GM12878 (cell line): Measurements from ENCODE around the gene SERPINI1. TPM values are rescaled to one million over a fixed set of nuclear protein-coding genes. Genes with fewer than 3 reads are reported as not detected.

Experiments
- ATAC-seq: fragments of 200-7000 bp; cut with Tn5 transposase; 3 replicates; pipeline ENCODE4 v1.9.1; 2020; ENCODE audit warnings: mild to moderate bottlenecking, moderate library complexity
- BruUV-seq: library from RNA; stranded (reverse); fragments of 400-500 nt; replicated peaks from 2 replicates; lab custom pipeline; 2021; lab: Mats Ljungman, UMichigan
- CTCF ChIA-PET: fragments of 300-600 bp; sonication (Branson Sonifier 250); formaldehyde crosslinking; extraction: SDS; loops from one replicate; lab custom pipeline; 2021; ENCODE audit warnings: inconsistent platforms; lab: Yijun Ruan, JAX
- POLR2A ChIA-PET: fragments of 350-600 bp; formaldehyde crosslinking; extraction: SDS; loops from one replicate; lab custom pipeline; 2021; ENCODE audit warnings: inconsistent platforms; lab: Charles Lee
- RAD21 ChIA-PET: fragments of 300-600 bp; sonication (Branson Sonifier 250); formaldehyde crosslinking; loops from one replicate; lab custom pipeline; 2023; ENCODE audit warnings: antibody characterized with exemption; ENCODE audit not compliant: unreplicated experiment; lab: Charles Lee
- SMC1A ChIA-PET: fragments of 300-600 bp; sonication (Branson Sonifier 250); formaldehyde crosslinking; loops from one replicate; lab custom pipeline; 2023; ENCODE audit not compliant: unreplicated experiment, uncharacterized antibody; lab: Charles Lee
- DNase-seq: peaks from one replicate; pipeline ENCODE4 v3.0.0-alpha.2; 2011; ENCODE audit warnings: low read depth, low spot score
- FAIRE-seq: peaks from 3 replicates; lab custom pipeline; 2011; peaks lifted over from hg19 to GRCh38; lab: Jason Lieb, UNC
- H2AFZ ChIP-seq: 2 replicates; pipeline ENCODE4 v1.6.0; 2011; ENCODE audit warnings: low read depth, low read length, control low read depth; ENCODE audit not compliant: control insufficient read depth
- H3K27ac ChIP-seq: 2 replicates; pipeline ENCODE4 v1.5.1; 2011; ENCODE audit warnings: control low read depth; ENCODE audit not compliant: control insufficient read depth, insufficient read depth
- H3K27me3 ChIP-seq, 2 experiments: replicated peaks in 1 of 2; 2 replicates each; pipeline versions ENCODE4 v1.6.0 to v1.6.1; 2011; ENCODE audit warnings: low read length in 1 of 2; ENCODE audit not compliant: control insufficient read depth in 2 of 2, insufficient read depth in 2 of 2
- H3K36me3 ChIP-seq, 2 experiments: 2 replicates each; pipeline ENCODE4 v1.5.1; 2011; ENCODE audit warnings: low read length in 1 of 2; ENCODE audit not compliant: control insufficient read depth in 2 of 2, insufficient read depth in 2 of 2
- H3K4me1 ChIP-seq: 2 replicates; pipeline ENCODE4 v1.6.1; 2011; ENCODE audit warnings: mild to moderate bottlenecking, low read length, moderate library complexity, mixed read lengths; ENCODE audit not compliant: control insufficient read depth, insufficient read depth
- H3K4me2 ChIP-seq: 2 replicates; pipeline ENCODE4 v1.6.0; 2011; ENCODE audit warnings: control low read depth; ENCODE audit not compliant: control insufficient read depth, insufficient read depth
- H3K4me3 ChIP-seq: fragments of 200-600 bp; sonication (generic); 2 replicates; pipeline ENCODE4 v1.5.1; 2016
- H3K79me2 ChIP-seq: 2 replicates; pipeline ENCODE4 v1.6.0; 2011; ENCODE audit warnings: low read length; ENCODE audit not compliant: control insufficient read depth, insufficient read depth
- H3K9ac ChIP-seq: 2 replicates; pipeline ENCODE4 v1.8.0; 2011; ENCODE audit warnings: low read length, control low read depth, mixed read lengths; ENCODE audit not compliant: control insufficient read depth, insufficient read depth
- H3K9me3 ChIP-seq: replicated peaks from 3 replicates; pipeline ENCODE4 v1.5.1; 2011; ENCODE audit warnings: mild to moderate bottlenecking, low read length; ENCODE audit not compliant: control insufficient read depth, insufficient read depth
- H4K20me1 ChIP-seq: 2 replicates; pipeline ENCODE4 v1.6.0; 2011; ENCODE audit not compliant: control insufficient read depth, insufficient read depth
- FOXM1 ChIP-seq: IDR thresholded peaks from 2 replicates; pipeline ENCODE4 v1.6.1; 2012; ENCODE audit warnings: low read depth, mild to moderate bottlenecking, inconsistent platforms, low read length, moderate library complexity
- HDAC6 ChIP-seq: fragments of 200-600 bp; sonication (generic); IDR thresholded peaks from one replicate; pipeline ENCODE4 v1.8.0; 2017; ENCODE audit warnings: antibody characterized with exemption; ENCODE audit not compliant: unreplicated experiment
- MEF2A ChIP-seq: IDR thresholded peaks from 2 replicates; pipeline ENCODE4 v1.6.1; 2011; ENCODE audit warnings: low read depth, mild to moderate bottlenecking, low read length, moderate library complexity; ENCODE audit not compliant: insufficient read depth
- MTA3 ChIP-seq: IDR thresholded peaks from 2 replicates; pipeline ENCODE4 v1.6.1; 2012; ENCODE audit warnings: low read length, inconsistent platforms, borderline replicate concordance
- MXI1 ChIP-seq: fragments of 150-350 bp; IDR thresholded peaks from 2 replicates; pipeline ENCODE4 v1.6.1; 2011; ENCODE audit warnings: low read depth, mild to moderate bottlenecking, inconsistent platforms, low read length, improper control_type of control experiment
- POLR2A ChIP-seq: IDR thresholded peaks from 2 replicates; pipeline ENCODE4 v1.6.1; 2011; ENCODE audit warnings: low read depth, mild to moderate bottlenecking, low read length
- SMC3 ChIP-seq: IDR thresholded peaks from 2 replicates; pipeline ENCODE4 v1.6.1; 2011; ENCODE audit warnings: low read length, improper control_type of control experiment, borderline replicate concordance
- SUZ12 ChIP-seq: fragments of 200-600 bp; sonication (generic); IDR thresholded peaks from one replicate; pipeline ENCODE4 v1.6.1; 2018; ENCODE audit warnings: antibody characterized with exemption, mild to moderate bottlenecking; ENCODE audit not compliant: unreplicated experiment
- TCF7 ChIP-seq: IDR thresholded peaks from 2 replicates; pipeline ENCODE4 v1.6.1; 2014; ENCODE audit warnings: antibody characterized with exemption, borderline replicate concordance
- ZZZ3 ChIP-seq: IDR thresholded peaks from 2 replicates; pipeline ENCODE4 v1.6.1; 2011; ENCODE audit warnings: low read depth; ENCODE audit not compliant: control insufficient read depth, insufficient read length
- WGBS: methylation state at CpG from one replicate; pipeline ENCODE4 v1.1.6; 2016; ENCODE audit warnings: low lambda C conversion rate; ENCODE audit not compliant: insufficient replicate concordance, insufficient coverage; ENCODE audit errors: missing lambda C conversion rate; 5-methylcytosine and 5-hydroxymethylcytosine counted together
- in situ Hi-C: fragments of 300-500 bp; cut with MboI; formaldehyde crosslinking; loops from 9 replicates; pipeline ENCODE4 v1.14.3; 2018; ENCODE audit warnings: mixed read lengths
- intact Hi-C: fragments of 100-400 bp; cut with micrococcal nuclease; formaldehyde crosslinking; loops from one replicate; pipeline ENCODE4 v1.14.2; 2022; ENCODE audit not compliant: unreplicated experiment
- polyA plus RNA-seq, 11 experiments: library from polyadenylated mRNA; depleted of rRNA in 4 of 11; unstranded in 6 of 11; stranded (reverse) in 5 of 11; fragments of >200 nt; fragmentation: Nextera tagmentation in 4 of 11; fragmentation: Illumina TruSeq in 1 of 11; extraction: Ambion mirVana in 4 of 11; extraction: Trizol in 1 of 11; gene quantifications; 1 replicate in 1 of 11; 2 replicates in 10 of 11; pipeline versions ENCODE4 v1.2.1 to v1.2.3, GENCODE V29; 2011 to 2016; ENCODE audit warnings: inconsistent platforms in 2 of 11, missing spikeins in 2 of 11, low read depth in 1 of 11
- total RNA-seq, 4 experiments: library from RNA; depleted of rRNA in 3 of 4; stranded (reverse); fragments of >200 nt in 3 of 4; fragmentation: Illumina TruSeq in 1 of 4; extraction: Trizol in 1 of 4; gene quantifications; 2 replicates each; pipeline versions ENCODE4 v1.2.1 to v1.2.3, GENCODE V29; 2013 to 2021
- TF ChIP-seq, protein P1 (sequence below): fragments of 150-350 bp; IDR thresholded peaks from 2 replicates; pipeline ENCODE4 v1.6.1; 2014; ENCODE audit warnings: mild to moderate bottlenecking, low read depth, low read length
- TF ChIP-seq, protein P2 (sequence below): fragments of 450-650 bp; IDR thresholded peaks from 2 replicates; pipeline ENCODE4 v1.6.1; 2017; ENCODE audit warnings: mild to moderate bottlenecking, moderate library complexity
- TF ChIP-seq, protein P3 (sequence below): fragments of 450-650 bp; IDR thresholded peaks from 2 replicates; pipeline ENCODE4 v1.6.1; 2017; ENCODE audit warnings: mild to moderate bottlenecking

The SERPINI1 gene
- total and polyA plus RNA-seq, 10 of the 15 experiments (the other 5 are each of a cell fraction or from before 2014, with no cell fraction given) = 1.5 to 7.6 (median 3.6) TPM

DNA sequence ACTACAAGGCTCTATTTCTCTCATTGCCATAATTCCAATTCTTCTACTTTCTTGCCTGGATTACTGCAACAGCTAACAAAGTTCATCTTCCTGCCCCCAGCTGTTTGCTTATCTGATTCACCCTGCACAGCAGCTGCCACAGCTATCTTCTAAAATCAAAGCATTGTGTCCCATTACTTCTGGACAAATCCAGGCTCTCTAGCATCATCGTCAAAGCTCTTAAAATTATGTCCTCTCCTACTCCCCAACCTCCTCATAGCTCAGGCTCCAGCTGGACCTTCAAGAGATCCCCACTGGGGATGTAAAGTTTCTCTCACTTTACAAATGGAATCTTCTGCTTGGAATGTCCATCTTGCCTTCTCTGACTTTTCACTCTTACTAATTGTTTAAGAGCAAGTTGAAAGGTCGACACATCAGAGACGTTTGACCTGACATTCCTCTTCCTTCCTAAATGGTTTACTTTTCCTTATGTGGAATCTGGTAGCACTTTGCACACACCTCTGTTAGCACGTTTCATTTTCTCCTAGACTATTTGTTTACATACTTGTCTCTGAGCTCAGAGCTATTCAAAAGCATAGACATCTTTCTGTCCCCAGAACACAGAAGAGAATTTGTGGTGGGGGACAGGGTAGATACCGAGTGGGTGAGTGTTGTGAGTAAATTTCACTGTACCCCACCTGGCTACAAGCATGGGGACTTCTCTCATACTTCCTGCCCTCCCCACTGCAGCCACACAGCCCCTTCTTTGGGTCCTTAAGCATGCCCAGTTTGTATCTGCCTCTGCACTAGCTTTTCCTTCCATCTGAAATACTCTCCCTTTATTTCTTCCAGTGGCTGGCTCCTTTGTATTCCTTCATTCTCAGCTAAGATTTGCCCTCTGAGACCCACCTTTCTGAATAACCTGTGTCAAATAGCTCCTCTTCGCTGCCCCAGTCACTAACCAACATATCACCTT, 77.9 kb downstream of the SERPINI1 start (continued):
- TF ChIP-seq, protein P1, sequence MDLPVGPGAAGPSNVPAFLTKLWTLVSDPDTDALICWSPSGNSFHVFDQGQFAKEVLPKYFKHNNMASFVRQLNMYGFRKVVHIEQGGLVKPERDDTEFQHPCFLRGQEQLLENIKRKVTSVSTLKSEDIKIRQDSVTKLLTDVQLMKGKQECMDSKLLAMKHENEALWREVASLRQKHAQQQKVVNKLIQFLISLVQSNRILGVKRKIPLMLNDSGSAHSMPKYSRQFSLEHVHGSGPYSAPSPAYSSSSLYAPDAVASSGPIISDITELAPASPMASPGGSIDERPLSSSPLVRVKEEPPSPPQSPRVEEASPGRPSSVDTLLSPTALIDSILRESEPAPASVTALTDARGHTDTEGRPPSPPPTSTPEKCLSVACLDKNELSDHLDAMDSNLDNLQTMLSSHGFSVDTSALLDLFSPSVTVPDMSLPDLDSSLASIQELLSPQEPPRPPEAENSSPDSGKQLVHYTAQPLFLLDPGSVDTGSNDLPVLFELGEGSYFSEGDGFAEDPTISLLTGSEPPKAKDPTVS = no peak
- no peak for TF ChIP-seq FOXM1
- TF ChIP-seq MXI1 = no peak

DNA sequence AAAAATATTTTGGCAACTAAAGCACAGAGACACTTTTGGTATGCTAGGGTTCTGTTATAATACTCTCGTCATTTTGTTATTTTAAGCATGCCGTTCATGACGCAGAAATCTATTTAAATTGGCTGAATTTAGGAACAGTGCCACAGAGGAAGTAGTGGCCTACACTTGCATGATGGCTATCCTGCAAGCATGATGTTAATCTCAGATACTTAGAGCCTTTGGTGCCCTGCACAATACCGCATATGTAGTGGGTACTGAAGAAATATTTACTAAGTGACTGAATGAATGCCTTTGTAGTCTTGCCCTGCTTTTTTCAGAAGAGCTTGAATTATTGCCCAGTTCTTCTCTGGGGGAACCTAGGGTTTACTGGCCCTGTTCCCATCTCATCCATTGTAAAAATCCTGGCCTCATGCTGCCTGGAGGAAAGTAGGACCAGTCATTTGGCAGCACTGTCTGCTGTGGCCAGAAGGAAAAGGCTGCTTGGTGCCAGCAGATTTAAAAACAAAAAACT, 79.0 kb downstream of the SERPINI1 start:
- no peaks in the 10 kb centered on the region for H3K27me3 ChIP-seq
- H3K79me2 ChIP-seq = no peaks in the 10 kb centered on the region
- ChIA-PET POLR2A (no interaction called here), SMC1A (interaction anchor here (1.6 kb wide), 1 partner anchor 68 kb away, joined by 3 read pairs; no protein-coding TSS in a partner anchor), CTCF (no interaction called here), RAD21 (no interaction called here)
- H3K9me3 ChIP-seq = no peaks in the 10 kb centered on the region
- 72% methylated on average over 4 of the region's 4 CpGs for WGBS
- BruUV-seq = no TSS peak
- ATAC-seq (no peak), FAIRE-seq (no peak), DNase-seq (no peak)
- no peak overlapping the region for H3K27ac ChIP-seq
- intact Hi-C loops = no loop called here
- H4K20me1 ChIP-seq = no peaks in the 10 kb centered on the region
- H2AFZ ChIP-seq = no peak overlapping the region
- H3K4me3 ChIP-seq = no peak overlapping the region
- H3K4me2 ChIP-seq = no peak overlapping the region
- in situ Hi-C loops = no loop called here
- no peak overlapping the region for H3K9ac ChIP-seq
- no peaks in the 10 kb centered on the region for H3K36me3 ChIP-seq
- no peaks in the 10 kb centered on the region for H3K4me1 ChIP-seq
- TF ChIP-seq POLR2A (no peak), MTA3 (no peak), TCF7 (no peak), SUZ12 (no peak), ZZZ3 (no peak), FOXM1 (no peak), MEF2A (no peak), SMC3 (no peak), HDAC6 (no peak)
- TF ChIP-seq, protein P2, sequence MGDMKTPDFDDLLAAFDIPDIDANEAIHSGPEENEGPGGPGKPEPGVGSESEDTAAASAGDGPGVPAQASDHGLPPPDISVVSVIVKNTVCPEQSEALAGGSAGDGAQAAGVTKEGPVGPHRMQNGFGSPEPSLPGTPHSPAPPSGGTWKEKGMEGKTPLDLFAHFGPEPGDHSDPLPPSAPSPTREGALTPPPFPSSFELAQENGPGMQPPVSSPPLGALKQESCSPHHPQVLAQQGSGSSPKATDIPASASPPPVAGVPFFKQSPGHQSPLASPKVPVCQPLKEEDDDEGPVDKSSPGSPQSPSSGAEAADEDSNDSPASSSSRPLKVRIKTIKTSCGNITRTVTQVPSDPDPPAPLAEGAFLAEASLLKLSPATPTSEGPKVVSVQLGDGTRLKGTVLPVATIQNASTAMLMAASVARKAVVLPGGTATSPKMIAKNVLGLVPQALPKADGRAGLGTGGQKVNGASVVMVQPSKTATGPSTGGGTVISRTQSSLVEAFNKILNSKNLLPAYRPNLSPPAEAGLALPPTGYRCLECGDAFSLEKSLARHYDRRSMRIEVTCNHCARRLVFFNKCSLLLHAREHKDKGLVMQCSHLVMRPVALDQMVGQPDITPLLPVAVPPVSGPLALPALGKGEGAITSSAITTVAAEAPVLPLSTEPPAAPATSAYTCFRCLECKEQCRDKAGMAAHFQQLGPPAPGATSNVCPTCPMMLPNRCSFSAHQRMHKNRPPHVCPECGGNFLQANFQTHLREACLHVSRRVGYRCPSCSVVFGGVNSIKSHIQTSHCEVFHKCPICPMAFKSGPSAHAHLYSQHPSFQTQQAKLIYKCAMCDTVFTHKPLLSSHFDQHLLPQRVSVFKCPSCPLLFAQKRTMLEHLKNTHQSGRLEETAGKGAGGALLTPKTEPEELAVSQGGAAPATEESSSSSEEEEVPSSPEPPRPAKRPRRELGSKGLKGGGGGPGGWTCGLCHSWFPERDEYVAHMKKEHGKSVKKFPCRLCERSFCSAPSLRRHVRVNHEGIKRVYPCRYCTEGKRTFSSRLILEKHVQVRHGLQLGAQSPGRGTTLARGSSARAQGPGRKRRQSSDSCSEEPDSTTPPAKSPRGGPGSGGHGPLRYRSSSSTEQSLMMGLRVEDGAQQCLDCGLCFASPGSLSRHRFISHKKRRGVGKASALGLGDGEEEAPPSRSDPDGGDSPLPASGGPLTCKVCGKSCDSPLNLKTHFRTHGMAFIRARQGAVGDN = no peak
- TF ChIP-seq, protein P3, sequence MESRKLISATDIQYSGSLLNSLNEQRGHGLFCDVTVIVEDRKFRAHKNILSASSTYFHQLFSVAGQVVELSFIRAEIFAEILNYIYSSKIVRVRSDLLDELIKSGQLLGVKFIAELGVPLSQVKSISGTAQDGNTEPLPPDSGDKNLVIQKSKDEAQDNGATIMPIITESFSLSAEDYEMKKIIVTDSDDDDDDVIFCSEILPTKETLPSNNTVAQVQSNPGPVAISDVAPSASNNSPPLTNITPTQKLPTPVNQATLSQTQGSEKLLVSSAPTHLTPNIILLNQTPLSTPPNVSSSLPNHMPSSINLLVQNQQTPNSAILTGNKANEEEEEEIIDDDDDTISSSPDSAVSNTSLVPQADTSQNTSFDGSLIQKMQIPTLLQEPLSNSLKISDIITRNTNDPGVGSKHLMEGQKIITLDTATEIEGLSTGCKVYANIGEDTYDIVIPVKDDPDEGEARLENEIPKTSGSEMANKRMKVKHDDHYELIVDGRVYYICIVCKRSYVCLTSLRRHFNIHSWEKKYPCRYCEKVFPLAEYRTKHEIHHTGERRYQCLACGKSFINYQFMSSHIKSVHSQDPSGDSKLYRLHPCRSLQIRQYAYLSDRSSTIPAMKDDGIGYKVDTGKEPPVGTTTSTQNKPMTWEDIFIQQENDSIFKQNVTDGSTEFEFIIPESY = no peak
